Stimulated activated CD4-positive, alpha-beta T cell treated with anti-CD3 and anti-CD28 coated beads, Interleukin-2, amount 100 ng/mL, for 48 hours (primary cell): ENCODE results near the gene DIAPH3.

Experiments used
- DNase-seq, 2 donors: peaks; one replicate each; pipeline ENCODE4 v3.0.0-alpha.2; 2020

The DIAPH3 gene

DNA sequence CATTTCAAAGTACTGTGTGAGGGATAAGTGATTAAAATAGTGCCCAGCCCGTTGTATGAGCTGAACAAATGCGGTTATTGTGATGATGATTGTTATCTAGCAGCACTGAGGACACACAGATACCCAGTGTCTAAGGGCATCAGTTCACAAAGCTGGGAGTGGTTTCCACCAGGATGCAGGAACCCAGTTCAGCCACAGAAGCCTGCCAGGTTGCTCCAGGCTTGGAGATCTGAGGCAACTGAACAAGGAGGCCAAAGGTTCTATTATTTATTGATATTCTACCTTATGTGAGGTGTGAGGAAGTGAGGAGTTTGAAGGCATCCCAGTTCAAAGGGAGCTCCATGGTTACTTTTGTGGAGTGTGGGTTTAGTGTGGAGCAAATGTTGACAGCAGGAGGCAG is 13.2 kb downstream of the DIAPH3 start:
- no peak for DNase-seq

DNA sequence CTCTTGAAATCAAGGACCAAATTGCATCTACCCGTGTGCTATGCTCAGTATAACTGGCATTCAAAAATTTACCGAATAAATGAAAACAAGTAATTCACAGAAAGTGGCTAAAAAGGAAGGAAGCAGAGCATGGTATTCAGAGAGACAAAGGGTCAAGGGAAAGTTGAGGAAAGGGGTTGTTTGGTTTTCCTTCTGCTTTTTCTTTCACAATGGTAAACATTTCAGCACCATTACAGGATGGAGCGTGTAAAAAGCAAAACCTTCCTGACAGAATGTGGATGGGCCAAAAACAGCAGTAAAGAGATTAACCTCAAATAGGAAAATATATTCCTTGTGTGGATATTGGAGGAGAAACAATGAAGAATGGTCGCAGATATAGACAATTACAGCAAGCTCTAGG is 14.8 kb downstream of the DIAPH3 start:
- no peak for DNase-seq

DNA sequence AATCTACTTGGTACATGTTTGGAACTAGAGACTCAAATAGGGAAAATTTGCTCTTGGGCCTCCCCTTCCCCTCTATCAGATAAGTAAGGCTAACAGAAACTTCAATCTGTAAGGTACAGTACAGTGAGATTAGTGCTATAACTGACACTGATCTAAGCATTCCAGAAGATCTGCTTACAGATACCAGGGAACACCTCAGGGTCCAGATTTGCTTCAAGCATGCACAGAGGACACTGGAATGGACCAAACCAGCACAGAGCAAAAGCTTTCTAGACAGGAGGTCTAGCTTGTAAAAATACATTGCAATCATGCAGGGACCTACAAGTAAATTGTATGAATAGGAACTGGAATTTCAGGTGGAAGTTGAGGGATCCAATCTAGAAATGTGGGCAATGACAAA is 16.4 kb downstream of the DIAPH3 start:
- DNase-seq = no peak

DNA sequence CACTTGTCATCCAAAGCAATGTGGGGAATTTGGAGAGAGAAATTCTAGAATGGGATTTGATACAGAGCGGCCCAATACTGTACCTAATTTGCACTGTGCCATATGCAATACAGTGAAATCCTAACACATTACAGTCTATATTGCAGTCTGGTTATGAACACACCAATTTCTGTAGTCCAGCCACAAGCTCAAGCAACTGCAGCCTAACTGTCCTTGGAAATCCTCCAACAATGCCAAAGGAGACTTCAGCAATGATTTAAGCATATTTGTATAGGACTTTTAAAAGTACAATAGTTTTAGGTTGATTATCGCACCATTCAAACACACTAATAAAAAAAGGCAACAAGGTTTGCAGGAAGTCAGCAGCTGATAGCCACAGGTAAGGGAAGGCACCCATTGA is 17.3 kb downstream of the DIAPH3 start:
- no peak for DNase-seq

DNA sequence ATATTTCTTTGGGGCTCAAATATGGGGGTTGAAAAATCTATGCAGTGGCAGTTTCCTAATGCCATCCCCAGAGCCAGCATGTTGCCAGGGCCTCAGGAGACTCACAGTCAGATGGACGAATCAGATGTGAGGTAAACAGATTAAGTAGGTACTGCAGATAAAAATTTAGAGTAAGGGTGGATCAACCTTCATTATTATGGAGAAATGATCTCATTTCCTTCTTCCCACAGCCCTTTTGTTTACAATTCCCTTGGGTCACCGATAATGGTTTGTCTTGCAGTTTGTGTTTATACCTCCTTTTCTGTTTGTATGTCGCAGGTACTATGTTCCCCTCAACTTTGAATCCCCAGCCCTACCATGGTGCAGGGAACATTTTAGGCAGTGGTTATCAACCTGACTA is 20.0 kb downstream of the DIAPH3 start:
- DNase-seq = no peak

DNA sequence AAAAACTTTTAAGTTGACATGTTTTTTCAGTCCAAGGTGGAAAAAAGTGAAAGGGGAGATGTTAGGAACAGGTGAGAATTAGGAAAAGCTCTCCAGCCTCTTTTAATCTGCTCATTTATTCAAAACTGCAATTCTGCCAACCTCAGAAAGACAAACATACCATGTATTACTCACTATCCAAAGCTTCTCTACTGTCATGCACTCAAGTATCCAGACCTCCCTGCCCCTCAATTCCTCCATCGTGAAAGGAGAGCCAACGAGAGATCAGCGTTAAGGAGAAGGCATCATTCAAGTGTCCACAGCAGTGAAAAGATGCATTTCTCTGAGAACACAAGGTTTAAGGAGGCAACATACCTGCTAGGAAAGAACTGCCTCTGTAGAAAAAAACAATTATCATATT is 24.5 kb downstream of the DIAPH3 start:
- DNase-seq = no peak

DNA sequence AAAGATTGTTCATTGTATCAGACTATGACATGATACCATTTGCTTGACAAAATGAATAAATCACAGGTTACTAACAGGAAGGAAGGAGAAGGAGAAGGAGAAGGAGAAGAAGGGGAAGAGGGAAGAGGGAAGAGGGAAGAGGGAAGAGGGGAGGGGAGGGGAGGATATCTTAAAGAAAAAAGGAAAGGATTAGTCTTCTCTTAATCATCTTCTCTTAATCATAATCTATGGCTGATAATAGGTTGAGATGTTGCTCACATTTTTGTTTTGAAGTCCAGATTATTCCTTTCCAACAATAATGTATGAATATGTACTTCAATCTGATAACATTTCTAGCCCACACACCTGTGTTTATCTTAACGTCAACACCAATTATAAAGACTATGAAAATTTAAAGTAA is 25.1 kb downstream of the DIAPH3 start:
- DNase-seq = no peak

DNA sequence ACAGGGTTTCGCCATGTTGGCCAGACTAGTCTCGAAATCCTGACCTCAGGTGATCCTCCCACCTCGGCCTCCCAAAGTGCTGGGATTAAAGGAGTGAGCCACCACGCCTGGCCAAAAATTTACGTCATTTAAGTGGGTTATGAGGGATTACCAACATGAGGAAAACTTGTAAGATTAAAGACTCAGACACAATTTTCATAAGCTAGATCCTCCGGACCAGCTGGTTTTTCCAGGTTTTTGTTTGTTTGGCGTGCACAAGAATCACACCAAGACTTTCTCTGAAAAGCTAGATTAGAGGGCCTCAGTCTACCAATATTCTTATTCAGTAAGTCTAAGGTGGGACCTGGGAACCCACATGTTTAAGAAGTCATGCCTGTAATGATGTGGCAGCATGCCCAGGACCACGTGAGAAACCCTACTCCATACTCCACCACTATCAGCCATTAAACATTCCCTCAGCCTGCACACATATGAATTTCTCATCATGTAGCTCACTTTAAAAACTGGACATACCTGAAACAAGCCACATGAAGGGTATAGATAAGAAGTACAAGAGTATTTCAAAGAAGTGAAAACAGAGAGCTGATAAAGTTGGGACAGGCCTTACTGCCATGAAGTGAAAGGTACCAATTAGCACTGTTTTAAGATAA is 25.7 kb downstream of the DIAPH3 start:
- DNase-seq = no peak

DNA sequence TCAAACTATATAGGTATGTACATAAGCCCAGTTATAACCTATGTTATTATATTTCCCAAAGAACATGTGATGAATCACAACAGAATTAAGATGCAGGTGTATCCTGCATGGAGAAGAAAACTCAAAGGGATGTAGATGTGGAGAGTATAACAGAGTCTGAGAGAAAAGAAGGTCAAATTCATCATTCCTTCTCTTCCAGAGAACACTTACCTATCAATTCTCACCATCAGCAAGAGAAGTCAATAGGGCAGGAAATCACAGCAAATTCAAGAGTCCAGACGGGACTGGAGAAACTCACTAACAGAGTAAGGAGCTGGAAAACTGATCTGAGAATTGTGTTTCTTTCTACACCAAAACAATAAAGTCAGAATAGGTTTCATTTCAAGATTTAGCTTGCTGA is 28.4 kb downstream of the DIAPH3 start:
- no peak for DNase-seq

DNA sequence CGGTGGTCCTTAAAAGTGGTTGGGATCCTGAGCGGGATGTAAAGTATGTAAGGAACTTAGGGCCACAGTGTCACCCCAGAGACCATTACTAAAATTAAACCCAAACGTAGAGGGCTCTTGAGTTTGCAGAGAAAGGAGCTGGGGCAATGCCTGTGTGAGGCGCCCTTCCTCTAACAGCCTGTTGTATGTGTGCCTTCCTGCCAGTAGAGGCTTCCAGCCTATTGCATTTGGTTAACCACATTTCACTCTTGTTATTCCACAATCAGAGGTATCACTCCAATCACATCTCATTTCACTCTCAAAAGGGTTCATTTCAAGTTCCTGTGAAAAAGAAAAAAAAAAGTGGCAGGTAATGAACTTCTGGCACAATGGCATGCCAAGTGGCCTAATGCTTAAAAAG is 29.4 kb downstream of the DIAPH3 start:
- no peak for DNase-seq

DNA sequence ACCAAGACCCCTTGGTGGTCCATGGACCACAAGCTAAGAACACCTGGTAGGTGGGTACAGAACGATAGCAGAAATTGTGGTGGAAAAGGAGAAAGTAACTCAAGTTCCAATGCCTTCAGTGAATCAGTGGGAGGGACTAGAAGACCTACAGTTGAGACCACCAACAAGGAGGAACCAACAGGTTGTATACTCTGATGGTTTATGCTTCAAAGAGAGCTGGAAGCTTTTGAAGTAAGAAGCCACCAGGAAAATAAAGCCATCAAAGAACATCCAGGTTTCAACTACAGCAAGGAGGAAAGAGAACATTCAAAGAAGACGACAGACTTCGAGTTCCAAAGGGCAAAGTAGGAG is 42.4 kb downstream of the DIAPH3 start:
- no peak for DNase-seq

DNA sequence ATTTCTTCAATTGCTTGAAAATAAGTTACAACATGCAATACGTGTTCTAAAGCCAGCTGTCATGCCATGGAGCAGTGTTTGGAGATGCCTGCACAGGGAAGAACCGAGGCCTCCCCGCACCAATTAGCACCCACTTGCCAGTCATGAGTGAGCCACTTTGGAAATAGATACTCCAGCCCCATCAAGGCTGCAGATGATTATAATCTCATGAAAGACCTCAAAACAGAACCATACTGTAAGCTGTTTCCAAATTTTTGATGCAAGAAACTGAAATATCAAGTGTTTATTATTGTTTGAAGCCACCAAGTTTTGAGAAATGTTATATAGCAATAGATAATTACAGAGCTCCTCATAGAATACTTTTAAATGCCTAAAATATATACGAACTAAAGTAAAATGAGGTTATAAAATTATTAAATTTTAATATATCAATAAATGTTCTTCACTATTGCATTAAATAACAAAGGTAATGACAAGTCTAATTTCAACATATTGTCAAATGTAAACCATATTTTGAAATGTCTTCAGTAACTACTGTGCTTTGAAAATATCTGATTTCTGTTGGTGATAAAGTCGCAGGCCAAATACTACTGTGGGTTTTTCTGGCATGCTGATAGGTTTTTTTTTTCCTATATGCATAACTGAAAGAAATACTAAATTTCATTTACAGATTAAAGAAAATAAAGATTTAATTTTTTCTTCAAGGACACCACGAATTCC is 43.0 kb downstream of the DIAPH3 start:
- DNase-seq = no peak

DNA sequence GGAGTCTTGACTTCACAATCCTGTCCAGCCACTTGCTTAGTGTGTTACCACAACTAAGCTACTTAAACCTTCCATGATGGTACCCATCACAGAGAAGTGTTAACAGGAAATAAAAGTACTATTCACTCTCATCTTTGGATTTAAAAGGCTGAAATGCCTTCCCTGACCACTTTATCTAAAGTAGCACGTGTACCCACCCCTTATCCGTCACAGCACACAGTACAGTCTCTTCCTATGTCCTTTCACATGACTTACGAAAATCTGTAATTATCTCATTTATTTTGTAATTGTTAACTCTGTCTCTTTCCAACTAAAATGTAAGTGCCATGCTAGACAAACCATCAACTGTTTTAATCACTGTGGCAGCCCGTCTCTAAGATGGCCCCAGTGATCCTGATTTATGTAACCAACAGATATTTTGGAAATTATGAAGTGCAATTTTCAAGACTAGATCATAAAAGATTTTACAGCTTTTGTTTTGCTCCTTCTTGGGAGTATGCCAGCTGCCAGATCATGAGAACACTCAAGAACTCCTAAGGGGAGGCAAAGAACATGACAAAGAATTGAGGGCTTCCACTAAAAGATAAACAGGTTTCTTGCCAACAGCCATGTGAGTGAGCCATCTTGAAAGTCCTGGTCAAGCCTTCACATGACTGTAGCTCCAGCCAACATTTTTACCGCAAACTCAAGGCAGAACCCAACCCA is 44.9 kb downstream of the DIAPH3 start:
- DNase-seq = no peak

DNA sequence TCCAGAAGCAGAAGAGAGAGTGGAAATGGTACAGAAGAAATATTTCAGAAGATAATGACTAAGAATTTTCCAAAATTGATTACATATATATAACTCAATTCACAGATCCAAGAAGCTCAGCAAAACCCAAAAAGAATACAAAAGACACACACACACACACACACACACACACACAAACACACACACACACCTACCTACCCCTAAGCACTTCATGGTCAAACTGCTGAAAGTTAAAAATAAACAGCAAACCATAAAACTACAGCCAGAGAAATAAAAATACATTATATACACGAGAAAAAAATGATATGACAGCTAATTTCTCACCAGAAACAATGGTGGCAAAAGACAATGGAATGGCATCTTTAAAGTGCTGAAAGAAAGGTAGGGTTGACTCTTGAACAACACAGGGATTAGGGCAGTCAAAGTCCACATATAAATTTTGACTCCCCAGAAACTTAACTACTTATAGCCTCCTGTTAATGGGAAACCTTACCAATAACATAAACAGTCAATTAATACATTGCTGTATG is 49.2 kb downstream of the DIAPH3 start:
- no peak for DNase-seq

DNA sequence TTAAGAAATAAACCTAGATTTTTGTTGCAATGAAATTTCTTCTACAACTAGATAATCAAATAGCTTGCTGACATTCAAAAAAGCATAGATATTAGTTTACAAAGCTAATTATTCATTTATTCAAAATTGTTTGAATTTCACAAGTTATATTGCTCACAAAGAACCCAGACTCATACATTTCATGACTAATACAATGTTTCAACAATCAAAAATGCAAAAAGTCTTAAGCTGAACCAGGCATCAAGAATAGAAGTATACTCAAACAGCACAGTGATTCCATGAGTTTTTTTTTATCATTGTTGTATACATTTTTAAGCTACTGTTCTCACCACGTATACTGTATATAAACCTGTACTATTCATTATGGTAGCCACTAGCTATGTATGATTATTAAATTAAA is 51.0 kb downstream of the DIAPH3 start:
- no peak for DNase-seq

DNA sequence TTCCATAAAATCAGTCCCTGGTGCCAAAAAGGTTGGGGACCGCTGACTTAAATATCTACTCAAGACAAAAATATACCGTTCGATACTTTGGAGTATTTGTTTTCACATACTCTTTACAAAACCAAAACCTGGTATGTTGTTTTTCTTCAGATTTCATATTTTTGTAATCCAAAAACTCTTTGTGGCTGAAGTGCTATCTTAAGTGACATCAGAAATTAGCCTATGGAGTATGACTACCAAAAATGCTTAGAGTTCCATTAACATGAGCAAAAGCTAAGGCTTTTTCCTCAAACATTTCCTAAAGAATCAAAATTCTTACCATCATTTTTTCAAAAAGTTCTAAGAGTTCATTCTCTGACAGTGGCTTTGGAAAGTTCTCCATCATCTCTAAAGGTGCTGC is 52.0 kb downstream of the DIAPH3 start:
- DNase-seq = no peak

DNA sequence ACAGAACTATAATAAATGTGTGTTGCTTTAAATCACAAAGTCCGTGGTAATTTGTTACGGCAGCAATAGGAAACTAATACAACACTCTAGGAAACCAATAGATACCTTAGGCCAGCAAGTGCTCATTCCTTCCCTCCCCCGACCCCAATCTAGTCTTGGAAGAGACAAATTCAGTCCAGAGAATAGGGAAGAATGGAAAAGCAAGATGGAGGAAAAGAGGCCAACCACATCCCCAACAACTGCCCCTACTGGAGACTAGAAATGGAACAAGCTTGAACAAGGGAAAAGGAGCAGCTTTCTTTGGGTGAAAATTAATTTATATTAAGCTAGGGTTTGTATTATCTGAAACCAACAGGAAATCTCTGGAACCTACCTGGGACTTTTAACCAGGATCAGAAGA is 54.4 kb downstream of the DIAPH3 start:
- no peak for DNase-seq

DNA sequence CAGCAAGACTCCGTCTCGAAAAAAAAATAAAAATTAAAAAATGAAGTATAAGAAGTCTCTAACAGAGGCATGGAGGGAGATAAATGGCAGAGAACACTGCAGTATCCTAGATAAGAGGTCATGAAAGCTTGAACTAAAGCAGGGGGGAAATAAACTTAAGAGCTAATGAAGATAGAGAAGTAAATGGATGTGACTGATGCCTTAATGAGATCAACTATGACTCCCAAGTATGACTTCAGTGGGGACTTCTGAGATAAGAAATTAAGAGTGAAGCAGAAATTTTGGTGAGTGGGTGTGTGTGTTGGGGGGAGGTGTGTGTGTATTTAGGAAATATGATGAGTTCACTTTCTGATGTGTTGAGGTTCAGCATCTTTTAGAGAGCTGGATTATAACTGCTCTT is 55.1 kb downstream of the DIAPH3 start:
- no peak for DNase-seq

DNA sequence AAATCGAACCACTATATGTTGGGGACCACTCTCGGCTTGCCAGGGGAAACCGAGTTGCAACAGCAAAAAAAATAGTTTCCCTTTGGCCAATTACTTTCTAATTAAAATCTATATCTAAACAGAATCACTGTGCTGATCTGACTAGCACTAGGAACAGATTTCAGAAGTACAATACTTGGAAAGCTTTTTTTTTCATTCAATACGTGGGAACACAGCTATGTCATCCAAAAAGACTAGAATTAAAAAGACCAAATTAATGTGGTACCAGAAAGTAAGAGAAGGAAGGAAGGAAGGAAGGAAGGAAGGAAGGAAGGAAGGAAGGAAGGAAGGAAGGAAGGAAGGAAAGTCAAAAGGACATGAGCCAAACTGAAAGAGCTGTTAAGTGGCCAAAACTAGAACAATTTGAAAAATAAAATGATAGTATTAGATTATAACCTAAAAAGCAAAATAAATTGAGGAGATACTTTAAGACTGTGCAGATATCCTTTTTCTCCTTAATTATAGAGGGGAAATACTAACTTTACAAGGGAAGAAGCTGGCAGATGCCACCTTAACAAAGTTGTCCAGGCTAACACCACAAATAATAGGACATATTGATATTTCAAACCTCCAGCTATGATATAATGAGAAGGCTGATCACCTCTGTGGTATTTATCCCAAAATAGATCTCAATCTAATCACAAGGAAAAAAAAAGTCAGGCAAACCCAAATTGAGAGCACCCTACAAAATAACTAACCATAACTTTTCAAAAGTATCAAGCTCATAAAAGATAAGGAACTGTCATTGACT is 63.9 kb downstream of the DIAPH3 start:
- DNase-seq = no peak

DNA sequence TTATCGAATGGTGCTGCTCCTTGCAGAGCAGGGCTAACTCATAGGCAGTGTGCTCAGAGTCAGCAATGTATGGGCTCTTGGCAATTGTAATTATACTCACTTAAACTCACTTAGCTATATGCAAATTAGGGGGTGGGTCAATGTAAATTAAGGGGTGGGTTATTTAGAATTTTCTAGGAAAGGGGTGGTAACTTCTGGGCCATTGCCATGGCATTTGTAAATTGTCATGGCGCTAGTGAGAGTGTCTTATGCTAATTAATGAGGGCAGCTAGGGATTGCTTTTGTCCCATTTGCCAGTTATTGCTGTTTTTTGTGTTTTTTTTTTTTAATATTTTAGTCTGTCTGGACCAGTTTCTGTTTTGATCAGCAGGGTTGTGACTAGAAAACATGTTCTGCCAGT is 68.4 kb downstream of the DIAPH3 start:
- no peak for DNase-seq

DNA sequence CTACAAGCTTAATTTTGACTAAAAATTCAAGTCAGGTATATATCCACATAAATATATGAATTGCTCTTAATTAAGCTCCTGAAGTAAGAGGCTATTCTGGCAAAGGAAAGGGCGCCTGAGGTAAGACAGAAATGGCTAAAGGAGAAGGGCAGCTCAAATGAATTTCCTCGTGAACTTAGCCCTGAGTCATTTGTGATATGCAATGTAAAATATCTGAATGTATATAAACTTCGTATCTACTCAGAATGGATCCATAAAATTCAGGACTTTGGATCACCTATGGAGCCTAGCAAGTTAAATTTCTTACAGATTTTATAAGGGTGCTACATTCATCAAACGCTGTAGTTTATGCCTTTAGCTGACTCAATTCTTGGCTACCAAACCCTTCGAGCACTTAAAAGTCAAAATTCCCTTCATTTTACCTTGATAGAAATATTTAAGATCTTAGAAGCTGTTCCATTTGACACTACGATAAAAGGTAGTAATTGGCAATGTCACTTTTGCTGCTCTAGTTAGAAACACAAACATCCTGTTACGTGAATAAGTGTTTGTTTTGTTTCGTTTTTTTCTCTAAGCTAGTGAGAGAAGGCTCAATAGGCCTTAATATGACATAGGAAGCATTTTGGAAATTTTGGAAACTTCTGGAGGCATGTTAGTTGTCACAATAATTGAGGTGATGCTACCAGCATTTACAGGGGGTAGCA is 69.2 kb downstream of the DIAPH3 start:
- no peak for DNase-seq

DNA sequence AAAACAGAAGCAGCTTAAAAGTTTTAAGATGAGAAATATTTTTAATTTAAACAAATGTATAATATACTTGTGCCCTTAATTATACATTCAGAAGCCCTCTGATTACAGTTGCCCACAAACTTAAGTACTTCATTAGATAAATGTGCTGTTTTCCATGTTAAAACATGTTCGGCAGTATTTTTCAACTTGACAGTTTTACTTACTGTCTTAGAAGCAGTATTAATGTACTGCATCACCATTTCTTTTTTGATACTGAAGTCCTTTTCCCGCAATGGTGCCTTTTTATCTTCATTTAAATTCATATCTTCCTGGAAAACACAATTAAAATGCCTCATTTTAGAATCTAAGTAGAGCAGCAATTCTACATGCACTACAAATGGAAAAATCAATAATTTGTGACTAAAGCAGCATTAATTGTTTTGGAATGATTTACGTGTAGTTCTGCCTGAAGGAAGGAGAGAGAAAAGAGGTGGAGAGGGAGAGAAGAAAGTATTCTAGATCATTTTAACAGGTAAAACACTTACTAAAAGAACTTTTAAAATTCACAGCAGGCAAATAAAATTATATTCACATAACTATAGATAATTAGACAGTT is 70.2 kb downstream of the DIAPH3 start:
- no peak for DNase-seq
